ENCODE measurements around the gene PCNX3.

- no peak for TF ChIP-seq POLR2A (IDR thresholded peaks at IDR 0.05; ENCODE audit: insufficient read depth in 1 of 2, low read depth in 2 of 2, low read length in 2 of 2)
- TF ChIP-seq CTCF (CRISPR knock-in tag; IDR thresholded peaks at IDR 0.05), result no peak
- TF ChIP-seq SUZ12 (IDR thresholded peaks at IDR 0.05; ENCODE audit: low read depth, low read length), result no peak
- no peak for TF ChIP-seq REST (IDR thresholded peaks at IDR 0.05; ENCODE audit: borderline replicate concordance in 1 of 2, low read depth in 1 of 2, low read length in 2 of 2)
- TF ChIP-seq FOSL1 (CRISPR knock-in tag; IDR thresholded peaks at IDR 0.05; ENCODE audit: borderline replicate concordance), result no peak
- TF ChIP-seq GABPB1 (CRISPR knock-in tag; IDR thresholded peaks at IDR 0.05), result no peak
- no peak for TF ChIP-seq RFXANK (CRISPR knock-in tag; IDR thresholded peaks at IDR 0.05)
- TF ChIP-seq MTA1 (CRISPR knock-in tag; IDR thresholded peaks at IDR 0.05; ENCODE audit: borderline replicate concordance), result no peak
Measured at GRCh38 chr11:65639623-65640482, 24.3 kb downstream of the PCNX3 start.
